ENCODE data around the gene UQCRH. TPM values are rescaled to one million over a fixed set of nuclear protein-coding genes. Genes with fewer than 3 reads are reported as not detected.

The UQCRH gene
- total RNA-seq, 1 donor from 2014 or later = 575 TPM

DNA sequence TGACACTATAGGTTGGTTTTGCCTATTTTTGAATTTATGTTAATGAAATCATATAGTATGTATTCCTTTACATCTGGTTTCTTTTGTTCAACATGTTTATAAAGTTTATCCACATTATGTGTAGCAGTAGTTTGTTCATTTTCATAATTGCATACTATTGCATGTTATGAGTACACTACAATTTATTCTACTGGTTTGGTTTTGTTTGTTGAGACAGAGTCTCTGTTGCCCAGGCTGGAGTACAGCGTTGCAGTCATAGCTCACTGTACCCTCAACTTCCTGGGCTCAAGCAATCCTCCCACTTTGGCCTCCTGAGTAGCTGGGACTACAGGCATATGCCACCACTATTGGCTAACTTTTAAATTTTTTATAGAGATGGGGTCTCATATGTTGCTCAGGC lies 34.9 kb upstream of the UQCRH start:
- no peak overlapping the region for H3K4me3 ChIP-seq (ENCODE audit: low read depth, low read length)
- peaks cover 3% of the 10 kb centered on the region for H3K36me3 ChIP-seq (ENCODE audit: control insufficient read depth, insufficient read depth, low read length)

DNA sequence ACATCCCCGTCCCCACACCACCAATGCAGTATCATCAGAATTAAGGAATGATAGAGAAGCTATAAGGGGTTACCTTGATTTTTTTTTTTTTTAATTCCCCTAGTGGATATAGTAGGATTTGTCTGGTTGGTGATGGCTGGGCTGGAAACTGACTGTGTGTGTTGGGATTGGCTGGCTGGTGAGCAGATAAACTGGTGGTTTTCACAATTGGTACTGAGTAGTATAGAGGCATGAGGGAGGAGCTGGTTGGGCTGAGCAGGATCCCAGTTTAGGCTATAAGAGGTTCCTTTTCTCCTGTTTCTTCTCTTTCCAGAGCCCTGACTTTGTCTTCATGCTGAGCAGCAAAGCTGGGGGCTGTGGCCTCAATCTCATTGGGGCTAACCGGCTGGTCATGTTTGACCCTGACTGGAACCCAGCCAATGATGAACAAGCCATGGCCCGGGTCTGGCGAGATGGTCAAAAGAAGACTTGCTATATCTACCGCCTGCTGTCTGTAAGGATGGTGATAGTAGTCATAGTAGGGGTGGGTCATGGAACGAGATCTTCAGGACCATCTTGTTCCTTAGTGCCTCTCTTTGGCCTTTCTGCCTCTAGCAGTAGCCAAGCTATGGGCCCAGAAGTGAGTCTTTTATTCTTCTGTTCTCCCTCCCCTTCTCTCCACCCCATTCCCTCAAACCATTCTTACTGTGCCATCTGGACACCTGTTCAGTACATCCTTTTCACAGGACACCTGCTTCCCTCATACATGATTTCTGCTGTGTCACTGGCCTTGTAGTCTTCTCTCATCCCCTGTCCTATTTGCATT lies 29.1 kb upstream of the UQCRH start:
- TF ChIP-seq, protein P1, sequence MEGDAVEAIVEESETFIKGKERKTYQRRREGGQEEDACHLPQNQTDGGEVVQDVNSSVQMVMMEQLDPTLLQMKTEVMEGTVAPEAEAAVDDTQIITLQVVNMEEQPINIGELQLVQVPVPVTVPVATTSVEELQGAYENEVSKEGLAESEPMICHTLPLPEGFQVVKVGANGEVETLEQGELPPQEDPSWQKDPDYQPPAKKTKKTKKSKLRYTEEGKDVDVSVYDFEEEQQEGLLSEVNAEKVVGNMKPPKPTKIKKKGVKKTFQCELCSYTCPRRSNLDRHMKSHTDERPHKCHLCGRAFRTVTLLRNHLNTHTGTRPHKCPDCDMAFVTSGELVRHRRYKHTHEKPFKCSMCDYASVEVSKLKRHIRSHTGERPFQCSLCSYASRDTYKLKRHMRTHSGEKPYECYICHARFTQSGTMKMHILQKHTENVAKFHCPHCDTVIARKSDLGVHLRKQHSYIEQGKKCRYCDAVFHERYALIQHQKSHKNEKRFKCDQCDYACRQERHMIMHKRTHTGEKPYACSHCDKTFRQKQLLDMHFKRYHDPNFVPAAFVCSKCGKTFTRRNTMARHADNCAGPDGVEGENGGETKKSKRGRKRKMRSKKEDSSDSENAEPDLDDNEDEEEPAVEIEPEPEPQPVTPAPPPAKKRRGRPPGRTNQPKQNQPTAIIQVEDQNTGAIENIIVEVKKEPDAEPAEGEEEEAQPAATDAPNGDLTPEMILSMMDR (IDR thresholded peaks at IDR 0.05; ENCODE audit: insufficient read depth, low read length, poor library complexity, severe bottlenecking) = no peak
- no peak overlapping the region for H3K4me3 ChIP-seq (ENCODE audit: low read depth, low read length)
- no peaks in the 10 kb centered on the region for H3K27me3 ChIP-seq (ENCODE audit: control insufficient read depth, insufficient read depth, low read length)
- DNase-seq (ENCODE audit: low read depth) = no peak
- peaks cover 2% of the 10 kb centered on the region for H3K36me3 ChIP-seq (ENCODE audit: control insufficient read depth, insufficient read depth, low read length)

More for the DNA sequence above, 34.9 kb upstream of the UQCRH start:
- TF ChIP-seq, protein P1 (IDR thresholded peaks at IDR 0.05; ENCODE audit: insufficient read depth, low read length, poor library complexity, severe bottlenecking) = no peak
- DNase-seq (ENCODE audit: low read depth) = no peak
- H3K27me3 ChIP-seq (ENCODE audit: control insufficient read depth, insufficient read depth, low read length) = no peaks in the 10 kb centered on the region

DNA sequence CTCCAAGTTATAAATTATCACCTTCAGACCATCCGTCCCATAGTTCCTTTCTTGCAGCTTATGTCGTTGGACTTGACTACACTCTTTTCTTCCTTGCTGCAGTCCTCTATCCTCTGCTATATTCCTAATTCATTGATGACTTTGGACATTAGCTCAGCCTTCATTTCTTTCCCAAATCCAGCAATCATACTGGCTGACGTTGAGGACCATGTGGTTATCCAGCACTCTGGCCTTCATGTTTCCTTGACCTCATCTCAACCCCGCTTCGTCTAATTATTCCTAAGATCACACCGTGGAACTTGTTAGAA lies 28.5 kb upstream of the UQCRH start:
- Histone ChIP-seq H3K4me3 (ENCODE audit: low read depth, low read length) (no peak overlapping the region), H3K36me3 (ENCODE audit: control insufficient read depth, insufficient read depth, low read length) (peaks cover 2% of the 10 kb centered on the region), H3K27me3 (ENCODE audit: control insufficient read depth, insufficient read depth, low read length) (no peaks in the 10 kb centered on the region)
- DNase-seq (ENCODE audit: low read depth) = no peak
- TF ChIP-seq, protein P1 (IDR thresholded peaks at IDR 0.05; ENCODE audit: insufficient read depth, low read length, poor library complexity, severe bottlenecking) = no peak

DNA sequence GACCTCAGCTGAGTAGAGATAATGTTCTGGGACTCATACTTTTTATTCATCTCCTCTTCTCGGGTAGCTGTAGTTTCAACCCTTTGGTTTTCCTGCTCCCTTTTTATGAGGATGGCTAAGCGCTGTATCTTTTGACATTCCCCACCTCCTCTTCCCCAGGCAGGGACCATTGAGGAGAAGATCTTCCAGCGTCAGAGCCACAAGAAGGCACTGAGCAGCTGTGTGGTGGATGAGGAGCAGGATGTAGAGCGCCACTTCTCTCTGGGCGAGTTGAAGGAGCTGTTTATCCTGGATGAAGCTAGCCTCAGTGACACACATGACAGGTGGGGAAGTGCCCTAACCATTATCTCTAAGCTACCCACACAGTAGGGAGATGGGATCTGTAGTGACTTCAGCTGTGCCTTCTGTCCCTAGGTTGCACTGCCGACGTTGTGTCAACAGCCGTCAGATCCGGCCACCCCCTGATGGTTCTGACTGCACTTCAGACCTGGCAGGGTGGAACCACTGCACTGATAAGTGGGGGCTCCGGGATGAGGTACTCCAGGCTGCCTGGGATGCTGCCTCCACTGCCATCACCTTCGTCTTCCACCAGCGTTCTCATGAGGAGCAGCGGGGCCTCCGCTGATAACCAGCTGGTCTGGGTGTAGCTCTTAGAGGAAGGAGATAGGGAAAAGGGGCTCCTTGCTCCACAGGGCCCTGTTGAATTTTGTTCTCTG lies 25.7 kb upstream of the UQCRH start:
- peaks cover 2% of the 10 kb centered on the region for H3K36me3 ChIP-seq (ENCODE audit: control insufficient read depth, insufficient read depth, low read length)
- H3K4me3 ChIP-seq (ENCODE audit: low read depth, low read length) = no peak overlapping the region
- TF ChIP-seq, protein P1 (IDR thresholded peaks at IDR 0.05; ENCODE audit: insufficient read depth, low read length, poor library complexity, severe bottlenecking) = no peak
- no peak for DNase-seq (ENCODE audit: low read depth)
- no peaks in the 10 kb centered on the region for H3K27me3 ChIP-seq (ENCODE audit: control insufficient read depth, insufficient read depth, low read length)

DNA sequence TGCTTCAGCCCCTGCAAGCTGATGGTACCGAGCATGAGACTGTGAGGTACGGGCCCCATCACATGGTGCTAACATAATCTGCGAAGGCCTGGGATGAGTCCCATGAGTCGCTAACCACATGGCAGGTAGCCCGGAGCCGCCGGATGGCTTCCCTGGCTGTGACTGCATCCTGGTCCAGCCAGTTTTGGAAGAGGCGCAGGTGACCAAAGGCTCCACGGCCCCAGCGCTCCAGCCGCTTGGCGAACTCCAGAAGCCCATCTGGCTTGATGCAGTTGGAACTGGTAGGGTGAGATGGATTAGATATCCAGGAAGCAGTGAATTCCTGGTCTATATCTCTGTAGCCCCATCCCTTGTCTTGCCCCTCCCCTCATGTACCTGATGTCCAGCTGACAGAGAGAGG lies 24.7 kb upstream of the UQCRH start:
- no peaks in the 10 kb centered on the region for H3K36me3 ChIP-seq (ENCODE audit: control insufficient read depth, insufficient read depth, low read length)
- no peak for DNase-seq (ENCODE audit: low read depth)
- no peak overlapping the region for H3K4me3 ChIP-seq (ENCODE audit: low read depth, low read length)
- no peaks in the 10 kb centered on the region for H3K27me3 ChIP-seq (ENCODE audit: control insufficient read depth, insufficient read depth, low read length)
- TF ChIP-seq, protein P1 (IDR thresholded peaks at IDR 0.05; ENCODE audit: insufficient read depth, low read length, poor library complexity, severe bottlenecking) = no peak
